HepG2 (cell line): ENCODE results near the gene METRN. TPM values are rescaled to one million over a fixed set of nuclear protein-coding genes. Genes with fewer than 3 reads are reported as not detected.

Source experiments
- ARNT ChIP-seq: fragments of 450-650 bp; IDR thresholded peaks from 2 replicates; pipeline ENCODE4 v1.6.1; 2017
- ARNT2 ChIP-seq: sonication (generic); formaldehyde crosslinking; IDR thresholded peaks from 2 replicates; pipeline ENCODE4 v1.8.0; 2022; ENCODE audit warnings: mild to moderate bottlenecking, low read depth, missing genetic modification reagents, moderate library complexity
- ATF7 ChIP-seq, 2 experiments: fragments of 450-650 bp in 1 of 2; sonication (generic) in 1 of 2; formaldehyde crosslinking in 1 of 2; IDR thresholded peaks; 2 replicates each; pipeline versions ENCODE4 v1.4.0 to v1.6.1; 2016 to 2020; ENCODE audit warnings: antibody characterized with exemption in 1 of 2, mild to moderate bottlenecking in 1 of 2, missing genetic modification reagents in 1 of 2
- FOXA3 ChIP-seq: IDR thresholded peaks from 2 replicates; pipeline ENCODE4 v1.6.1; 2016; ENCODE audit warnings: missing genetic modification reagents, missing compliant biosample characterization
- FOXK1 ChIP-seq: sonication (generic); formaldehyde crosslinking; IDR thresholded peaks from 2 replicates; pipeline ENCODE4 v1.4.0; 2020; ENCODE audit warnings: low read depth, missing genetic modification reagents, borderline replicate concordance
- FOXM1 ChIP-seq: sonication (generic); formaldehyde crosslinking; IDR thresholded peaks from 2 replicates; pipeline ENCODE4 v1.5.0; 2020; ENCODE audit warnings: missing genetic modification reagents
- KDM2A ChIP-seq: sonication (generic); formaldehyde crosslinking; IDR thresholded peaks from 2 replicates; pipeline ENCODE4 v1.4.0; 2020; ENCODE audit warnings: low read depth, missing genetic modification reagents, borderline replicate concordance
- MYC ChIP-seq: sonication (generic); formaldehyde crosslinking; IDR thresholded peaks from 2 replicates; pipeline ENCODE4 v1.9.0; 2021; ENCODE audit warnings: missing genetic modification reagents, borderline replicate concordance
- RAD51 ChIP-seq: fragments of 450-650 bp; IDR thresholded peaks from 2 replicates; pipeline ENCODE4 v1.6.1; 2016; ENCODE audit warnings: borderline replicate concordance
- RBFOX2 ChIP-seq: fragments of 200-400 bp; formaldehyde crosslinking; IDR thresholded peaks from 2 replicates; pipeline ENCODE4 v1.6.1; 2017; ENCODE audit warnings: low read depth, mild to moderate bottlenecking, low read length
- SALL2 ChIP-seq: sonication (generic); formaldehyde crosslinking; IDR thresholded peaks from 2 replicates; pipeline ENCODE4 v1.8.1; 2023; ENCODE audit warnings: mild to moderate bottlenecking, missing genetic modification reagents, inconsistent platforms
- ZBTB46 ChIP-seq: sonication (generic); formaldehyde crosslinking; IDR thresholded peaks from 2 replicates; pipeline ENCODE4 v1.4.0; 2020; ENCODE audit warnings: mild to moderate bottlenecking, missing genetic modification reagents, borderline replicate concordance
- ZBTB49 ChIP-seq: sonication (generic); formaldehyde crosslinking; IDR thresholded peaks from 2 replicates; pipeline ENCODE4 v1.4.0; 2020; ENCODE audit warnings: missing genetic modification reagents, borderline replicate concordance
- ZFP41 ChIP-seq: sonication (generic); formaldehyde crosslinking; IDR thresholded peaks from 2 replicates; pipeline ENCODE4 v1.4.0; 2020; ENCODE audit warnings: mild to moderate bottlenecking, missing genetic modification reagents, borderline replicate concordance
- ZFY ChIP-seq: sonication (generic); formaldehyde crosslinking; IDR thresholded peaks from 2 replicates; pipeline ENCODE4 v1.4.0; 2020; ENCODE audit warnings: missing genetic modification reagents
- ZMAT3 ChIP-seq: sonication (generic); formaldehyde crosslinking; conservative IDR thresholded peaks from 2 replicates; pipeline ENCODE4 v1.7.0; 2021; ENCODE audit warnings: missing genetic modification reagents
- ZNF256 ChIP-seq: sonication (generic); formaldehyde crosslinking; conservative IDR thresholded peaks from 2 replicates; pipeline ENCODE4 v1.4.0; 2020; ENCODE audit warnings: missing genetic modification reagents
- ZNF333 ChIP-seq: sonication (generic); formaldehyde crosslinking; IDR thresholded peaks from 2 replicates; pipeline ENCODE4 v1.4.0; 2020; ENCODE audit warnings: mild to moderate bottlenecking, missing genetic modification reagents, borderline replicate concordance
- ZNF343 ChIP-seq: sonication (generic); formaldehyde crosslinking; IDR thresholded peaks from 2 replicates; pipeline ENCODE4 v1.4.0; 2020; ENCODE audit warnings: mild to moderate bottlenecking, missing genetic modification reagents
- ZNF350 ChIP-seq: sonication (generic); formaldehyde crosslinking; IDR thresholded peaks from 2 replicates; pipeline ENCODE4 v1.4.0; 2020; ENCODE audit warnings: mild to moderate bottlenecking, low read depth, missing genetic modification reagents, borderline replicate concordance
- ZNF451 ChIP-seq: sonication (generic); formaldehyde crosslinking; IDR thresholded peaks from 2 replicates; pipeline ENCODE4 v1.5.0; 2020; ENCODE audit warnings: mild to moderate bottlenecking, missing genetic modification reagents
- ZNF557 ChIP-seq: sonication (generic); formaldehyde crosslinking; IDR thresholded peaks from 2 replicates; pipeline ENCODE4 v1.4.0; 2020; ENCODE audit warnings: missing genetic modification reagents
- ZNF563 ChIP-seq: sonication (generic); formaldehyde crosslinking; IDR thresholded peaks from 2 replicates; pipeline ENCODE4 v1.8.0; 2022; ENCODE audit warnings: mild to moderate bottlenecking, moderate library complexity, missing genetic modification reagents
- polyA plus RNA-seq, 8 experiments: library from polyadenylated mRNA; depleted of rRNA in 3 of 8; stranded (reverse) in 7 of 8; unstranded in 1 of 8; fragments of >200 nt; fragmentation: Illumina TruSeq in 4 of 8; extraction: Trizol in 4 of 8; gene quantifications; 2 replicates each; pipeline versions ENCODE4 v1.2.1 to v1.2.3, GENCODE V29; 2011 to 2016; ENCODE audit warnings: low read depth in 4 of 8, missing spikeins in 1 of 8, mixed read lengths in 1 of 8; ENCODE audit not compliant: insufficient read depth in 1 of 8
- total RNA-seq, 5 experiments: library from RNA; depleted of rRNA; stranded (reverse); fragments of >200 nt; fragmentation: Illumina TruSeq; extraction: Trizol; gene quantifications; 2 replicates each; pipeline ENCODE4 v1.2.3, GENCODE V29; 2016; ENCODE audit warnings: low read depth in 1 of 5
- TF ChIP-seq, protein P1 (sequence below): IDR thresholded peaks from 2 replicates; pipeline ENCODE4 v1.6.1; 2016; ENCODE audit warnings: control low read depth

METRN gene
- total and polyA plus RNA-seq, 2 of the 13 experiments (the other 11 are each of a cell fraction or from before 2014, with no cell fraction given) = 25.5 to 46.1 TPM

GRCh38 chr16:695355-696089 is 19.4 kb upstream of the METRN start (continued):
- 0 out of 2 replicates have a peak, but pooled peaks have one; percentile 57 for TF ChIP-seq KDM2A (CRISPR knock-in tag)
- peak; percentile 71 for TF ChIP-seq ARNT2 (CRISPR knock-in tag)
- TF ChIP-seq ZFP41 (CRISPR knock-in tag) = peak; percentile 45; the same call in 1 of the 2 replicates
- no peak for TF ChIP-seq RAD51
- TF ChIP-seq RBFOX2 = peak; percentile 63; the same call in 1 of the 2 replicates
- TF ChIP-seq ZNF256 (CRISPR knock-in tag) = no peak
- TF ChIP-seq ZBTB49 = no peak
- 0 out of 2 replicates have a peak, but pooled peaks have one; percentile 18 for TF ChIP-seq FOXK1 (CRISPR knock-in tag)
- TF ChIP-seq ATF7 (IDR thresholded peaks at IDR 0.05) = no peak
- TF ChIP-seq ATF7 (CRISPR knock-in tag; IDR thresholded peaks at IDR 0.05) = no peak
- peak; percentile 74 for TF ChIP-seq ZNF451 (CRISPR knock-in tag)
- TF ChIP-seq ZBTB46 (CRISPR knock-in tag) = no peak
- no peak for TF ChIP-seq ZNF557 (CRISPR knock-in tag)
- no peak for TF ChIP-seq ARNT
- peak; percentile 19; the same call in 1 of the 2 replicates for TF ChIP-seq ZNF333 (CRISPR knock-in tag)
- TF ChIP-seq ZNF563 = peak; percentile 43; the same call in 1 of the 2 replicates
- TF ChIP-seq, protein P1, sequence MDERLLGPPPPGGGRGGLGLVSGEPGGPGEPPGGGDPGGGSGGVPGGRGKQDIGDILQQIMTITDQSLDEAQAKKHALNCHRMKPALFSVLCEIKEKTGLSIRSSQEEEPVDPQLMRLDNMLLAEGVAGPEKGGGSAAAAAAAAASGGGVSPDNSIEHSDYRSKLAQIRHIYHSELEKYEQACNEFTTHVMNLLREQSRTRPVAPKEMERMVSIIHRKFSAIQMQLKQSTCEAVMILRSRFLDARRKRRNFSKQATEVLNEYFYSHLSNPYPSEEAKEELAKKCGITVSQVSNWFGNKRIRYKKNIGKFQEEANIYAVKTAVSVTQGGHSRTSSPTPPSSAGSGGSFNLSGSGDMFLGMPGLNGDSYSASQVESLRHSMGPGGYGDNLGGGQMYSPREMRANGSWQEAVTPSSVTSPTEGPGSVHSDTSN (CRISPR knock-in tag) = no peak
- TF ChIP-seq ZMAT3 (CRISPR knock-in tag) = peak; percentile 65; the same call in 1 of the 2 replicates
- TF ChIP-seq MYC (CRISPR knock-in tag) = peak; percentile 79
- 0 out of 2 replicates have a peak, but pooled peaks have one; percentile 65 for TF ChIP-seq ZNF343
- TF ChIP-seq FOXA3 = peak; percentile 24; the same call in 1 of the 2 replicates
- TF ChIP-seq SALL2 (CRISPR knock-in tag) = no peak
- TF ChIP-seq FOXM1 (CRISPR knock-in tag) = 0 out of 2 replicates have a peak, but pooled peaks have one; percentile 28
- TF ChIP-seq ZFY = peak; percentile 69
- peak; percentile 64 for TF ChIP-seq ZNF350 (CRISPR knock-in tag)
